ENCODE measurements around the gene CCR8.

Gene CCR8

GRCh38 chr3:39381432-39381831, 51.9 kb downstream of the CCR8 start:
- peaks cover 17% of the 10 kb centered on the region for H3K79me2 ChIP-seq
- H3K4me3 ChIP-seq (ENCODE audit: low read depth, low read length) = no peak overlapping the region
- no peaks in the 10 kb centered on the region for H3K9me3 ChIP-seq (ENCODE audit: control insufficient read depth, low read length)
- H3K27ac ChIP-seq = no peak overlapping the region
- TF ChIP-seq CTCF (IDR thresholded peaks at IDR 0.05) = no peak
- H3K9ac ChIP-seq = no peak overlapping the region
- H3K27me3 ChIP-seq (ENCODE audit: control insufficient read depth, insufficient read depth, low read length) = no peaks in the 10 kb centered on the region
- H3K4me2 ChIP-seq (ENCODE audit: low read length) = no peak overlapping the region
- no peaks in the 10 kb centered on the region for H3K36me3 ChIP-seq (ENCODE audit: control insufficient read depth, insufficient read depth, low read length)
- no peak overlapping the region for H2AFZ ChIP-seq
- peaks cover 12% of the 10 kb centered on the region for H3K4me1 ChIP-seq

Measured in parathyroid adenoma (tissue), 2 donors.